ENCODE measurements around the gene CCDC194. TPM values are rescaled to one million over a fixed set of nuclear protein-coding genes. Genes with fewer than 3 reads are reported as not detected.

CCDC194 gene
- total RNA-seq, 4 donors from 2014 or later = not detected

- Histone ChIP-seq H3K4me3 (no peak overlapping the region), H3K9me3 (no peaks in the 10 kb centered on the region), H3K36me3 (no peaks in the 10 kb centered on the region), H3K4me1 (peaks cover 0 to 24% (median 3%) of the 10 kb centered on the region in 4 donors), H3K27me3 (peaks cover 29% of the 10 kb centered on the region), H3K27ac (peak overlapping the region in 3 of 4 donors; percentile 35 to 40 (median 39))
- in situ Hi-C loops (cut with MboI; ENCODE audit: low pct_ligation_motif_present in 1 of 4, low pct_unique_long_range_greater_than_20kb in 1 of 4, low sequenced_read_pairs in 3 of 4) = loop anchor here in 2 of 4 donors (5.0 to 10.0 kb wide), 2 partner anchors 40 to 117 kb away; partner anchors contain the start of gene NXNL1 (in 1 of the 2)
- no peak for DNase-seq
- 21% methylated on average over 6 of the region's 6 CpGs; no CpG with 5 or more reads in 1 of the 2 donors for WGBS, 2 donors (ENCODE audit: low coverage in 1 of 2)
- peak in 1 of 3 donors; percentile 10 for TF ChIP-seq POLR2AphosphoS5 (IDR thresholded peaks at IDR 0.05)
- TF ChIP-seq POLR2A (IDR thresholded peaks at IDR 0.05) = no peak
- peak; percentile 20 for TF ChIP-seq EP300 (IDR thresholded peaks at IDR 0.05; ENCODE audit: low read depth)
- intact Hi-C loops (cut with DNase I; ENCODE audit: low total_unique reads) = loop anchor here (2.0 to 5.0 kb wide), 2 partner anchors 39 to 120 kb away; no protein-coding TSS in a partner anchor
Observed at GRCh38 chr19:17347361-17347760, 46.6 kb downstream of the CCDC194 start.

DNA sequence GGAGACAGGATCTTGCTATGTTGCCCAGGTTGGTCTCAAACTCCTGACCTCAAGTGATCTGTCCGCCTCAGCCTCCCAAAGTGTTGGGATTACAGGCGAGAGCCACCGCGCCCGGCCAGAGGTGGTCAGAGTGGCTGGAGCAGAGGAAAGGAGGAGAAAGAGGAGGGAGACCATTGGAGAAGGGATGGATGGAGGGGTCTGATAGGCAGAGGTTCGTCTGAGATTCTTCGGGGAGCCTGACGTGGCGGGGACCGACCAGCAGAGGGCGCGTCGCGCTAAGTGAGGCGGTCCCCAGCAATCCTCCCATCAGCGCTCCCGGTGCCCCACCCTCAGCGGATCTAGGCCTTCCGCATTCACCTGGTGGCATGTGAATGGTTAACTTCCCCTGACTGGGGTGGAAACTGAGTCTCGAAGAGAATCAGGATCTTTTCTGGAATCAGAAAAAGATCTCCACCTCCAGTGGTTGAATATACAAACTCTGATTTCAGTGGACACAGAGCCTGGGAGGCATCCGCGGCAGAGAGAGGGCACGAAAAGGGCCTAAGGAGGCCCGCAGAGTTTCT is 47.8 kb downstream of the CCDC194 start:
- no peaks in the 10 kb centered on the region for H3K9me3 ChIP-seq
- H3K27ac ChIP-seq = peak overlapping the region in 2 of 4 donors; percentile 35 to 40
- WGBS, 2 donors (ENCODE audit: low coverage in 1 of 2) = 7 to 16% methylated on average over 7 to 24 of the region's 24 CpGs
- TF ChIP-seq, protein P1, sequence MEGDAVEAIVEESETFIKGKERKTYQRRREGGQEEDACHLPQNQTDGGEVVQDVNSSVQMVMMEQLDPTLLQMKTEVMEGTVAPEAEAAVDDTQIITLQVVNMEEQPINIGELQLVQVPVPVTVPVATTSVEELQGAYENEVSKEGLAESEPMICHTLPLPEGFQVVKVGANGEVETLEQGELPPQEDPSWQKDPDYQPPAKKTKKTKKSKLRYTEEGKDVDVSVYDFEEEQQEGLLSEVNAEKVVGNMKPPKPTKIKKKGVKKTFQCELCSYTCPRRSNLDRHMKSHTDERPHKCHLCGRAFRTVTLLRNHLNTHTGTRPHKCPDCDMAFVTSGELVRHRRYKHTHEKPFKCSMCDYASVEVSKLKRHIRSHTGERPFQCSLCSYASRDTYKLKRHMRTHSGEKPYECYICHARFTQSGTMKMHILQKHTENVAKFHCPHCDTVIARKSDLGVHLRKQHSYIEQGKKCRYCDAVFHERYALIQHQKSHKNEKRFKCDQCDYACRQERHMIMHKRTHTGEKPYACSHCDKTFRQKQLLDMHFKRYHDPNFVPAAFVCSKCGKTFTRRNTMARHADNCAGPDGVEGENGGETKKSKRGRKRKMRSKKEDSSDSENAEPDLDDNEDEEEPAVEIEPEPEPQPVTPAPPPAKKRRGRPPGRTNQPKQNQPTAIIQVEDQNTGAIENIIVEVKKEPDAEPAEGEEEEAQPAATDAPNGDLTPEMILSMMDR (IDR thresholded peaks at IDR 0.05) = peak; percentile 92 to 95 (median 94)
- no peak for TF ChIP-seq POLR2AphosphoS5 (IDR thresholded peaks at IDR 0.05)
- intact Hi-C loops (cut with DNase I; ENCODE audit: low total_unique reads) = loop anchor here (2.0 to 5.0 kb wide), 2 partner anchors 41 to 121 kb away; no protein-coding TSS in a partner anchor
- peak; percentile 82 for DNase-seq
- no peak overlapping the region for H3K4me3 ChIP-seq
- peaks cover 0 to 24% (median 3%) of the 10 kb centered on the region in 4 donors for H3K4me1 ChIP-seq
- H3K27me3 ChIP-seq = peaks cover 25% of the 10 kb centered on the region
- in situ Hi-C loops (cut with MboI; ENCODE audit: low pct_ligation_motif_present in 1 of 4, low pct_unique_long_range_greater_than_20kb in 1 of 4, low sequenced_read_pairs in 3 of 4) = loop anchor here in 2 of 4 donors (5.0 to 10.0 kb wide), 2 partner anchors 41 to 119 kb away; partner anchors contain the start of gene NXNL1 (in 1 of the 2)
- H3K36me3 ChIP-seq = no peaks in the 10 kb centered on the region

DNA sequence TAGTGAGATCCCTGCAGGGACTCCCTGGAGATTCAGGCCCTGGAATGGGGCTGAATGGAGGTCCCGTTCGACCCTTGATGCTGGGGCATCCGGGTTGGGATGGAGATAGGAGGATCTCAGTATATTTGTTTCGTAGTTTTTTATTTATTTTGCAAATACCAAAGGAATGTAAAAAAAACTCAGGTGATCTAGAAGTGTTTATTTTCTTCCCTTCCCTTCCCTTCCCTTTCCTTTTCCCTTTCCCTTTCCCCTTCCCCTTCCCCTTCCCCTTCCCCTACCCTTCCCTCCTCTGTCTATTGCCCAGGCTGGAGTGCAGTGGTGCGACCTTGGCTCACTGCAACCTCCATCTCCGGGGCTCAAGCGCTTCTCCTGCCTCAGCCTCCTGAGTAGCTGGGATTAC is 52.2 kb downstream of the CCDC194 start:
- no peak overlapping the region for H3K4me3 ChIP-seq
- H3K27me3 ChIP-seq = no peaks in the 10 kb centered on the region
- intact Hi-C loops (cut with DNase I; ENCODE audit: low total_unique reads) (no loop called here), in situ Hi-C loops (cut with MboI; ENCODE audit: low pct_ligation_motif_present in 1 of 4, low pct_unique_long_range_greater_than_20kb in 1 of 4, low sequenced_read_pairs in 3 of 4) (loop anchor here in 1 of 4 donors (10.0 kb wide), 1 partner anchor 123 kb away; the partner anchor contains the start of gene NXNL1)
- H3K9me3 ChIP-seq = no peaks in the 10 kb centered on the region
- H3K4me1 ChIP-seq = peaks cover 6 to 29% (median 14%) of the 10 kb centered on the region in 4 donors
- WGBS, 2 donors (ENCODE audit: low coverage in 1 of 2) = 92 to 100% methylated on average over 3 to 7 of the region's 7 CpGs
- H3K27ac ChIP-seq = no peak overlapping the region
- H3K36me3 ChIP-seq = no peaks in the 10 kb centered on the region
- DNase-seq = no peak
- TF ChIP-seq, protein P1 (IDR thresholded peaks at IDR 0.05) = no peak
- no peak for TF ChIP-seq EP300 (IDR thresholded peaks at IDR 0.05; ENCODE audit: low read depth)
- no peak for TF ChIP-seq POLR2A (IDR thresholded peaks at IDR 0.05)
- TF ChIP-seq POLR2AphosphoS5 (IDR thresholded peaks at IDR 0.05) = no peak

GRCh38 chr19:17341386-17341785 is 52.6 kb downstream of the CCDC194 start:
- H3K9me3 ChIP-seq = no peaks in the 10 kb centered on the region
- peaks cover 6 to 27% (median 14%) of the 10 kb centered on the region in 4 donors for H3K4me1 ChIP-seq
- H3K36me3 ChIP-seq = no peaks in the 10 kb centered on the region
- in situ Hi-C loops (cut with MboI; ENCODE audit: low pct_ligation_motif_present in 1 of 4, low pct_unique_long_range_greater_than_20kb in 1 of 4, low sequenced_read_pairs in 3 of 4) = loop anchor here in 1 of 4 donors (10.0 kb wide), 1 partner anchor 123 kb away; the partner anchor contains the start of gene NXNL1
- WGBS, 2 donors (ENCODE audit: low coverage in 1 of 2) = 93% methylated on average over 15 of the region's 15 CpGs; no CpG with 5 or more reads in 1 of the 2 donors
- TF ChIP-seq, protein P1 (IDR thresholded peaks at IDR 0.05) = no peak
- TF ChIP-seq POLR2AphosphoS5 (IDR thresholded peaks at IDR 0.05) = no peak
- TF ChIP-seq POLR2A (IDR thresholded peaks at IDR 0.05) = no peak
- no peak for TF ChIP-seq EP300 (IDR thresholded peaks at IDR 0.05; ENCODE audit: low read depth)
- DNase-seq = no peak
- no peak overlapping the region for H3K4me3 ChIP-seq
- H3K27me3 ChIP-seq = no peaks in the 10 kb centered on the region
- intact Hi-C loops (cut with DNase I; ENCODE audit: low total_unique reads) = no loop called here
- H3K27ac ChIP-seq = peak overlapping the region in 1 of 4 donors; percentile 41
